Measurements from ENCODE around the gene DCBLD2.

DNA sequence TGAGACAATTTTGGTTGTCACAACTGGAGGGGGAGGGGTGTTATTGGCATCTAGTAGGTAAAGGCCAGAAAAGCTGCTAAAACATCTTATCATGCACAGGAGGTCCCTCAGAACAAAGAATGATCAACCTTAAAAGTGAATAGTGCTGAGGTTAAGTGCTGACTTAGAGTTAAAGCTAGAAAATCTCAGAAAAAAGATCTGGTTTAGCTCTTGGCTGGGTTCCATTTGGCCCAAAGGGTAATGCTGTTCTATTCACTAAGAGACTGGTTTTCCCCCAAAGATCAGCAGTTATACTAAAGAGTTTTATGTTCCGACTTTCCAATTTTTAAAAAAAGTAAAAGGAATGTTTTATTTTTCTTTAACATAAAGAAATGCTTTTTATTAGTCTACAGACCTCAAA, 15.6 kb downstream of the DCBLD2 start:
- TF ChIP-seq EZH2phosphoT487 (IDR thresholded peaks at IDR 0.05; ENCODE audit: low read depth) = no peak
- TF ChIP-seq, protein P1, sequence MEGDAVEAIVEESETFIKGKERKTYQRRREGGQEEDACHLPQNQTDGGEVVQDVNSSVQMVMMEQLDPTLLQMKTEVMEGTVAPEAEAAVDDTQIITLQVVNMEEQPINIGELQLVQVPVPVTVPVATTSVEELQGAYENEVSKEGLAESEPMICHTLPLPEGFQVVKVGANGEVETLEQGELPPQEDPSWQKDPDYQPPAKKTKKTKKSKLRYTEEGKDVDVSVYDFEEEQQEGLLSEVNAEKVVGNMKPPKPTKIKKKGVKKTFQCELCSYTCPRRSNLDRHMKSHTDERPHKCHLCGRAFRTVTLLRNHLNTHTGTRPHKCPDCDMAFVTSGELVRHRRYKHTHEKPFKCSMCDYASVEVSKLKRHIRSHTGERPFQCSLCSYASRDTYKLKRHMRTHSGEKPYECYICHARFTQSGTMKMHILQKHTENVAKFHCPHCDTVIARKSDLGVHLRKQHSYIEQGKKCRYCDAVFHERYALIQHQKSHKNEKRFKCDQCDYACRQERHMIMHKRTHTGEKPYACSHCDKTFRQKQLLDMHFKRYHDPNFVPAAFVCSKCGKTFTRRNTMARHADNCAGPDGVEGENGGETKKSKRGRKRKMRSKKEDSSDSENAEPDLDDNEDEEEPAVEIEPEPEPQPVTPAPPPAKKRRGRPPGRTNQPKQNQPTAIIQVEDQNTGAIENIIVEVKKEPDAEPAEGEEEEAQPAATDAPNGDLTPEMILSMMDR (IDR thresholded peaks at IDR 0.05; ENCODE audit: low read depth, low read length) = no peak

All from OCI-LY3 (cell line).